Suprapubic skin (tissue), 4 donors: ENCODE results near the gene MRPL23. TPM values are rescaled to one million over a fixed set of nuclear protein-coding genes. Genes with fewer than 3 reads are reported as not detected.
A peak's percentile ranks its signal among the peaks of the same experiment; 100 is the strongest.

ENCODE experiments used
- DNase-seq, 2 donors: peaks; one replicate each; pipeline ENCODE4 v3.0.0-alpha.2; 2019; ENCODE audit warnings: low spot score in 2 of 2
- H3K27ac ChIP-seq: fragments of 200-600 bp; sonication (generic); one replicate; pipeline ENCODE4 v1.5.1; 2019
- H3K27me3 ChIP-seq: fragments of 200-600 bp; sonication (generic); one replicate; pipeline ENCODE4 v1.5.1; 2019
- H3K36me3 ChIP-seq: fragments of 200-600 bp; sonication (generic); one replicate; pipeline ENCODE4 v1.5.1; 2019
- H3K4me1 ChIP-seq: fragments of 200-600 bp; sonication (generic); one replicate; pipeline ENCODE4 v1.5.1; 2019
- H3K4me3 ChIP-seq: fragments of 200-600 bp; sonication (generic); one replicate; pipeline ENCODE4 v1.5.1; 2019; ENCODE audit warnings: mild to moderate bottlenecking
- H3K9me3 ChIP-seq: fragments of 200-600 bp; sonication (generic); one replicate; pipeline ENCODE4 v1.5.1; 2019
- CTCF ChIP-seq, 2 donors: fragments of 200-600 bp in 1 of 2; fragments of 450-650 bp in 1 of 2; sonication (generic) in 1 of 2; IDR thresholded peaks; one replicate each; pipeline ENCODE4 v1.5.1; 2016 to 2019; ENCODE audit warnings: antibody characterized with exemption in 2 of 2, mild to moderate bottlenecking in 1 of 2, moderate library complexity in 1 of 2
- EP300 ChIP-seq: sonication (generic); formaldehyde crosslinking; IDR thresholded peaks from one replicate; pipeline ENCODE4 v1.6.1; 2017; ENCODE audit warnings: antibody characterized with exemption
- POLR2A ChIP-seq, 2 donors: fragments of 450-650 bp; IDR thresholded peaks; one replicate each; pipeline ENCODE4 v1.6.1; 2017; ENCODE audit warnings: antibody characterized with exemption in 2 of 2, mild to moderate bottlenecking in 2 of 2, moderate library complexity in 2 of 2
- POLR2AphosphoS5 ChIP-seq, 3 donors: sonication (generic); formaldehyde crosslinking; IDR thresholded peaks; one replicate each; pipeline ENCODE4 v1.6.1; 2017; ENCODE audit warnings: antibody characterized with exemption in 3 of 3
- WGBS: methylation state at CpG from one replicate; pipeline ENCODE4 v1.1.5; 2018; 5-methylcytosine and 5-hydroxymethylcytosine counted together
- total RNA-seq, 4 donors: library from RNA; depleted of rRNA; stranded (reverse); fragments of >200 nt; gene quantifications; one replicate each; pipeline ENCODE4 v1.1.0, GENCODE V29; 2016

MRPL23 gene
- total RNA-seq, 4 donors from 2014 or later = 76.9 to 115 (median 103) TPM

- Histone ChIP-seq H3K4me1 (no peaks in the 10 kb centered on the region), H3K36me3 (no peaks in the 10 kb centered on the region), H3K27ac (no peak overlapping the region), H3K4me3 (no peak overlapping the region), H3K27me3 (no peaks in the 10 kb centered on the region), H3K9me3 (no peaks in the 10 kb centered on the region)
- no CpG with 5 or more reads among the region's 26 CpGs for WGBS
- no peak for DNase-seq
- TF ChIP-seq POLR2AphosphoS5 (IDR thresholded peaks at IDR 0.05) (no peak), EP300 (no peak), CTCF (IDR thresholded peaks at IDR 0.05) (no peak), POLR2A (IDR thresholded peaks at IDR 0.05) (no peak)
These were observed 35.9 kb downstream of the MRPL23 start for GRCh38 chr11:1982873-1983600.

- WGBS = no CpG with 5 or more reads among the region's 12 CpGs
- DNase-seq = peak in 1 of 2 donors; percentile 34
These were observed 36.4 kb downstream of the MRPL23 start for GRCh38 chr11:1983601-1983961.

DNA sequence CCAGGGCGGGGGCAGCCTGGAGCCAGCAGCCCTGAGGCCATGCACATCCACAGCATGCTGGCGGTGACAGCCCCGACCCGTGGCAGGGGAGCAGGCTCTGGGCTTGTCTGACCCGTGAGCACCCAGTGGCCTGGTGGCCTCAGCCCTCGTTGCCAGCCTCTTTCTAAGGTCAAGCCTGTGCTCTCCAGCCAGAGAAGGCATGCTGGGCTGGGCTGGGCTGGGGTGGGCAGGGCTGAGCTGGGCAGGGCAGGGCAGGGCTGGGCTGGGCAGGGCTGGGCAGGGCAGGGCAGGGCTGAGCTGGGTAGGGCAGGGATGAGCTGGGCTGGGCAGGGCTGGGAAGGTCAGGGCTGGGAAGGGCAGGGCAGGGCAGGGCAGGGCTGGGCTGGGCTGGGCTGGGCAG is 39.9 kb downstream of the MRPL23 start:
- no peaks in the 10 kb centered on the region for H3K9me3 ChIP-seq
- WGBS = no CpG with 5 or more reads among the region's 6 CpGs
- TF ChIP-seq EP300 (no peak), POLR2A (IDR thresholded peaks at IDR 0.05) (no peak), POLR2AphosphoS5 (IDR thresholded peaks at IDR 0.05) (no peak), CTCF (IDR thresholded peaks at IDR 0.05) (no peak)
- H3K36me3 ChIP-seq = no peaks in the 10 kb centered on the region
- H3K4me3 ChIP-seq = no peak overlapping the region
- H3K27ac ChIP-seq = no peak overlapping the region
- DNase-seq = no peak
- no peaks in the 10 kb centered on the region for H3K27me3 ChIP-seq
- no peaks in the 10 kb centered on the region for H3K4me1 ChIP-seq

More at GRCh38 chr11:1983601-1983961, 36.4 kb downstream of the MRPL23 start:
- Histone ChIP-seq H3K4me1 (no peaks in the 10 kb centered on the region), H3K4me3 (no peak overlapping the region), H3K9me3 (no peaks in the 10 kb centered on the region), H3K27me3 (no peaks in the 10 kb centered on the region), H3K36me3 (no peaks in the 10 kb centered on the region), H3K27ac (no peak overlapping the region)
- TF ChIP-seq EP300 (no peak), POLR2AphosphoS5 (IDR thresholded peaks at IDR 0.05) (no peak), POLR2A (IDR thresholded peaks at IDR 0.05) (no peak), CTCF (IDR thresholded peaks at IDR 0.05) (no peak)

GRCh38 chr11:1988174-1988573 is 41.0 kb downstream of the MRPL23 start:
- no CpG with 5 or more reads among the region's 11 CpGs for WGBS
- H3K36me3 ChIP-seq = no peaks in the 10 kb centered on the region
- no peak overlapping the region for H3K27ac ChIP-seq
- DNase-seq = no peak
- no peaks in the 10 kb centered on the region for H3K4me1 ChIP-seq
- H3K9me3 ChIP-seq = no peaks in the 10 kb centered on the region
- no peaks in the 10 kb centered on the region for H3K27me3 ChIP-seq
- no peak overlapping the region for H3K4me3 ChIP-seq
- TF ChIP-seq POLR2A (IDR thresholded peaks at IDR 0.05) (no peak), POLR2AphosphoS5 (IDR thresholded peaks at IDR 0.05) (no peak), EP300 (no peak), CTCF (IDR thresholded peaks at IDR 0.05) (no peak)

DNA sequence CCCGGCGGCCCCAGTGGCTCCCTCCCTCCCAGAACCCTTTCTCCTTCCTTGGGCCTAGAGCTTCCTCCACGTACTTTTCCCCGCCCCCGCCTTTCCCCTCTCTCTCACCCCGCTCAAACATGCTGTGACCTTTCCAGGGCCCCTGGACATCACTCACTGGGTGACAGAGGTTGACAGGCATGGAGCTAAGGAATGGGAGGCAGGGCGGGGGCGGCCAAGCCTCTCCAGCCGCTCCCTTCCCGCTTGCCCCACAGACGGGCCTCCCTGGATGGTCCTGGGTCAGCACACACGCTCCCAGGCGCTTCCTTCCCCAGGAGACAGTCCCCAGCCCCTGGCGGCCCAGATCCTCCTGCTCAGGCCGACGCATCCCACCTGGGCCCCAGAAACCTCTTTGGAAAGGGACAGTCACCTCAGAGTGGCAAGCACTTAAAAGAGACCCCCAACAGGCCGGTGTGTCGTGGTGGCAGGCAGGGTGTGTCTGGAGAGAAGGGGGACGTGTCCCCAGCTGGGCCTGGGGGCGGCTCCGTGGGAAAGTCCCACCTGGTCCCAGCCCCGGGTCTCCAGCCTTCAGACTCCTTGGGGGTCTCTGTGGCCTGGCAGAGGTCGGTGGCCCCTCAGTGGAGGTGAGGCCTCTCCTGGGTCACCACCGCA is 41.7 kb downstream of the MRPL23 start:
- Histone ChIP-seq H3K36me3 (no peaks in the 10 kb centered on the region), H3K27me3 (no peaks in the 10 kb centered on the region), H3K9me3 (no peaks in the 10 kb centered on the region), H3K27ac (no peak overlapping the region), H3K4me3 (no peak overlapping the region), H3K4me1 (no peaks in the 10 kb centered on the region)
- 81% methylated on average over 12 of the region's 24 CpGs for WGBS
- no peak for DNase-seq
- TF ChIP-seq EP300 (no peak), POLR2AphosphoS5 (IDR thresholded peaks at IDR 0.05) (no peak), POLR2A (IDR thresholded peaks at IDR 0.05) (no peak), CTCF (IDR thresholded peaks at IDR 0.05) (no peak)
